CD4-positive, alpha-beta T cell treated with Interferon gamma for 1 hour (primary cell): ENCODE results near the gene XPNPEP1.
"Not testable (repeated sequence)": the region's sequence is repeated elsewhere in the genome, so short reads cannot be mapped to it uniquely, and the experiment has no call there.

Experiments used
- DNase-seq: peaks from one replicate; pipeline ENCODE4 v3.0.0-alpha.2; 2020

The XPNPEP1 gene

GRCh38 chr10:109922358-109922975 is 844 bp downstream of the XPNPEP1 start:
- no peak for DNase-seq

GRCh38 chr10:109920016-109920415 is 3.3 kb downstream of the XPNPEP1 start:
- DNase-seq, result no peak

DNA sequence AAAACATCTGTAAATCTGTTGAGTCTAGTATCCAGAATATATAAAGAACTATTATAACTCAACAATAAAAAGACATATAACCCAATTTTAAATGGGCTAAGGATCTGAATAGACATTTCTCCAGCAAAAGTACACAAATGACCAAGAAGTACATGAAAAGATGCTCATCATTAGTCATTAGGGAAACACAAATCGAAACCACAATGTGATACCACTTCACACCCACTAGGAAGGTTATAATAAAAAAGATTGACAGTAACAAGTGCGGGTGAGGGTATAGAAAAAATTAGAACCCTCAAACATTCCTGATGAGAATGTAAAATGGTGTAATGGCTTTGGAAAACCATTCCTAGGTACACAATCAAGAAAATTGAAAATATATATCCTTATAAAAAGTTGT is 4.1 kb downstream of the XPNPEP1 start:
- DNase-seq, result no peak

DNA sequence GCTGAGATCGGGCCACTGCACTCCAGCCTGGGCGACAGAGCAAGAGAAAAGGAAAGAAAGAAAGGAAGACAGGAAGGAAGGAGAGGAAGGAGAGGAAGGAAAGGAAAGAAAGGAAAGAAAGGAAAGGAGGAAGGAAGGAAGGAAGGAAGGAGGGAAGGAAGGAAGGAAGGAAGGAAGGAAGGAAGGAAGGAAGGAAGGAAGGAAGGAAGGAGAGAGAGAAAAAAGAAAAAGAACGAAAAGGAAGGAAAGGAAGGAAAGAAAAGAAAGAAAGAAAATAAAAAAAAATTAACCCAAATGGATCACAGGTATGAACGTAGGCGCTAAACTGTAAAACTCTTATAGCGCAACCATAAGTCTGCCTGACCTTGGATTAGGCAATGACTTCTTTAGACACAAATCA is 4.6 kb downstream of the XPNPEP1 start:
- not testable (repeated sequence) for DNase-seq

DNA sequence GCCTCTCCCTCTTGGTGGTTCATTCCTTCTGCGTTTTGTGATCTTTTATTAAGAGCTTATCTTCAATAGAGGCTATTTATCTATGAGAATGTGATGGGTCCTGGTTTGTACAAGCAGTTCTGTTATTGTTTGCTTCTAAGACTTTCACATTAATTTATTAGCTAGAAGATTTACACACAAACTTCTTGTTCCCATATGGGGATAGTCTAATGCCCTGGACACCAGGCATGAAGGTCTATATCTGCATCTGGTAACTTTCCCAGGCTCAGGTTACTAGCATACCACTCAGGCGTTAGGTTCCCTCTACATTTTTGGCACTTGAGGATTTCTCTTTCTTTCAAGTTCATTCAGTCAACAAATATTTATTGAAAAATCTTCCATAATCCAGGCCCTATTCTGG is 7.7 kb downstream of the XPNPEP1 start:
- DNase-seq, result no peak

GRCh38 chr10:109914966-109915365 is 8.3 kb downstream of the XPNPEP1 start:
- peak; percentile 33 for DNase-seq

GRCh38 chr10:109913306-109913892 is 9.9 kb downstream of the XPNPEP1 start:
- no peak for DNase-seq

GRCh38 chr10:109912335-109913281 is 10.7 kb downstream of the XPNPEP1 start:
- DNase-seq, result no peak

DNA sequence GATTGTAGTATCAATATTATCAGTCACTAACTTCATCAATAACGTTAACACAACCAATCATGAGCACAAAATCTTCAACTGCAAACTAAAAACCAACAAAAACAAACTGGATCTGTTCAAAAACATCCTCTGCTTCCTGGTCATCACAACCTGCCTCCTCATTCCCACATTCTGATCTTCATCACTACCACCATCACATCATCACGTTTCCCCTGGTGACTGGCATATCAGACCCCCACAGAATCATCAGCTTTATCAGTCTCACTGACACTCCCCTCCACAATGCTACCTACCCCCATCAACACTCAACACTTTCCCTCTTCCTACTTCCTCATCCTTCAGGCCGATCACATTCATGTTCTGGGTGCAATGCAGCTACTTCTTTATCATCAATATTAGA is 11.4 kb downstream of the XPNPEP1 start:
- DNase-seq, result no peak

GRCh38 chr10:109906316-109906715 is 17.0 kb downstream of the XPNPEP1 start:
- DNase-seq, result no peak

GRCh38 chr10:109904397-109904796 is 18.9 kb downstream of the XPNPEP1 start:
- DNase-seq, result no peak

DNA sequence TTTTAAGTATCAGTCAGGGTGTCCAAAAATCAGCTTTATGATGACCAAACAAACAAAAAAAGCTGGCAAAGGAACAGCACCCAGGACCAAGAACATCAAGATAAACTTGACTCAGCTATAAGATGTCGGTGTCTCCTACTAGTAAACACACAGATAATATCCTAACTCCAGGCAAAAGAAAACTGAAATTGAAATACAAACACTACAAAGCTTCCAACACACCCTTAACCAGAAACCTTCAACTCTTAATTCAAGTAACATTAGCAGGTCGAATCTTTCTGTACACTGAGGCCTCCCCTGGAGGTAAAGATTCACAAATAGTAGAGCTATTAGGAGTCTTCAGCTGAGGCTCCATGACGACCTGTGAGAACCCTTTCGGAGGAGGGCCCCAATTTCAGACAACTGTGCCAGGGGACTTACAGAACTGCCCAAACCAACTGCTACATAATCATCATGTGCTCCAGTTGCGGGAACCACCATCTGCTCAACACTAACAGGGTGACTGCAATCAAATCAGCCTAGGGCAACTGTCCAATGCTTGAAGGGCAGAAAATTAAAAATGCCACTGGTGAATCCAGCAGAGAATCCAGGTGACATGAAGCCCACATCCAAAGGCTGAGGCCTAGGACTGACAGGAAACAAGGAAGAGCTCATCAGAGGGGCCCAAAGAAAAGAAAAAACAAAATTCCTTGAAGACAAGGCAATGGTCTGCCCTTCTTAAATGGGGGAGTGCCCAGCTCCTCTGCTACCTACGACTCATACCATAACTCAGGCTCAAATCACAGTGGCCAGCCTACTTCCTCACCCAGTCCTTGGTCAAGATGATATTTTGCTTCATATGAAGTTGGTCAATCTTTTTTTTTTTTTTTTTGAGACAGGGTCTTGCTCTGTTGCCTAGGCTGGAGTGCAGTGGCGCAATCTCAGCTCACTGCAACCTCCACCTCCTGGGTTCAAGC is 20.0 kb downstream of the XPNPEP1 start:
- no peak for DNase-seq

GRCh38 chr10:109899356-109900331 is 23.7 kb downstream of the XPNPEP1 start:
- DNase-seq, result no peak

- DNase-seq, result no peak
Observed at GRCh38 chr10:109898666-109899355, 24.5 kb downstream of the XPNPEP1 start.

- DNase-seq, result no peak
Observed at GRCh38 chr10:109898007-109898406, 25.3 kb downstream of the XPNPEP1 start.

GRCh38 chr10:109895848-109896247 is 27.5 kb downstream of the XPNPEP1 start:
- no peak for DNase-seq

DNA sequence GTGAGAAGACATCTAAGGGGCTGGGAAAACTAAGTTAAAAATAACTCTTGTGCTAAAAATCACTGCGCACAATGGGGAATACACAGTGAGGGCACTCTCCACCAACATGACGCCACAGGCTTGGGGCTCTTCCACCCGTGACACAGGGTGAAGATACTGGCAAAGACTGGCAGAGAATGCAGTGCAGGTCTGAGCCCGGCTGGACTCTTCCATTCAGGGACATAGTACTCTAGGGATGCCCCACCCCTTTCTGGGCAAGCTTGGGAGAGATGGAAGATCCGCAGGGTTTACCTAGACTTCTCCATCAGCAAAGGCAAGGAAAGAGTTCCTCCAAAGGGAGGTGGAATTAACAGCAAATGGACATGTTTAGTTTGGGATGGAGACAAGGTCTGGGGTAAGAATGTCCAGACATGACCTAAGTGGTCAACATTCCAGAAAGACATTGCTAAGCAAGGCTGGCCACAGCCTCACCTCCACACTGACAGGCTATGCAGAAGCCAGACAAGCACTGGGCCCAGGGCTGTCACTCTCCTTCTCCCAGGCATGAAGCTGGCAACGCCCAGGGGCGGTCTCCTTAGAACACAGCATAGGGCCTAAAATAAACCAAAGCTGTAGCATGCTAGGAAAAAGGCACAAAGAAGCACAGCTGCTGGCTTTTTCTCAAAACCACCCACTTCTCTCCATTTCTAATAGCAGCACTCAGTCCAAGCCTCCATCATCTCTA is 28.1 kb downstream of the XPNPEP1 start:
- DNase-seq, result no peak

DNA sequence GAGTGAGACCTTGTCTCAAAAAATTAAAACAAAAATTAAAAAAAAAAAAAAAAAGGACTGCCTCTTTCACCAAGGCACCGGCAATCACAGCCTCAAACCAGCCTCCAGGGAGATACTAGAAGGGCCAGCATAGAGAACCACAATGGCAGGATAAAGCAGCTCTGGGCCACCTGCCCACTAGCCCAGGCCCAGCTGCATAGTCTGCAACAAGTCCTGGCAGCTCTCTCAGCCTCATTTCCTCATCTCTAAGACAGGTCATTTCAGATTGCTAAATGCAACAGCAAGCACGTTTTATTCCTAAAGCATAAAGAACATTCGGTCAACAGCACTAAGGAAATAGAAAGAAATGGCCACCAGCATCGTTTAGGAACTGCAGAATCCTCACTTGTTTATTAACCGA is 28.8 kb downstream of the XPNPEP1 start:
- DNase-seq, result no peak

GRCh38 chr10:109893386-109893785 is 29.9 kb downstream of the XPNPEP1 start:
- DNase-seq, result no peak

- no peak for DNase-seq
Observed at GRCh38 chr10:109892931-109893330, 30.4 kb downstream of the XPNPEP1 start.
